BJ (cell line): ENCODE results near the gene OR6S1. TPM values are rescaled to one million over a fixed set of nuclear protein-coding genes. Genes with fewer than 3 reads are reported as not detected.

Experiments used
- CTCF ChIA-PET: fragments of 350-600 bp; formaldehyde crosslinking; extraction: SDS; loops from one replicate; lab custom pipeline; 2021; ENCODE audit warnings: antibody characterized with exemption, inconsistent platforms; lab: Yijun Ruan, JAX
- POLR2A ChIA-PET: fragments of 300-600 bp; sonication (Branson Sonifier 250); formaldehyde crosslinking; extraction: SDS; loops from one replicate; lab custom pipeline; 2021; ENCODE audit warnings: antibody characterized with exemption; lab: Charles Lee
- DNase-seq: peaks from one replicate; pipeline ENCODE4 v3.0.0-alpha.2; 2011; ENCODE audit warnings: low read depth
- H3K27me3 ChIP-seq: 2 replicates; pipeline ENCODE4 v1.6.0; 2011; ENCODE audit warnings: low read length; ENCODE audit not compliant: control insufficient read depth, insufficient read depth
- H3K36me3 ChIP-seq: 2 replicates; pipeline ENCODE4 v1.5.1; 2011; ENCODE audit warnings: low read length; ENCODE audit not compliant: control insufficient read depth, insufficient read depth
- H3K4me3 ChIP-seq: 2 replicates; pipeline ENCODE4 v1.5.1; 2011; ENCODE audit warnings: low read depth, mild to moderate bottlenecking, control low read depth, low read length
- CTCF ChIP-seq: IDR thresholded peaks from 2 replicates; pipeline ENCODE4 v1.5.1; 2011; ENCODE audit warnings: low read depth, mild to moderate bottlenecking, control low read depth, inconsistent platforms, low read length, moderate library complexity; ENCODE audit not compliant: insufficient read depth
- polyA plus RNA-seq: library from polyadenylated mRNA; depleted of rRNA; stranded (reverse); fragments of >200 nt; gene quantifications from 2 replicates; pipeline ENCODE4 v1.2.3, GENCODE V29; 2011

The OR6S1 gene
- polyA plus RNA-seq, 1 experiment = not detected

- CTCF ChIA-PET = interaction anchor here (1.6 kb wide), 1 partner anchor 31 kb away, joined by 4 read pairs; no protein-coding TSS in a partner anchor
- H3K27me3 ChIP-seq = peaks cover 15% of the 10 kb centered on the region
- DNase-seq = no peak
- no peak overlapping the region for H3K4me3 ChIP-seq
- no peak for TF ChIP-seq CTCF
- POLR2A ChIA-PET = no interaction called here
- no peaks in the 10 kb centered on the region for H3K36me3 ChIP-seq
These were observed 17.8 kb upstream of the OR6S1 start for GRCh38 chr14:20659336-20659735.

GRCh38 chr14:20658246-20658645 is 16.8 kb upstream of the OR6S1 start:
- ChIA-PET CTCF (interaction anchor here (1.1 to 1.8 kb wide), 3 partner anchors 11 to 33 kb away, joined by 4 to 6 read pairs (median 4); no protein-coding TSS in a partner anchor), POLR2A (no interaction called here)
- H3K36me3 ChIP-seq = no peaks in the 10 kb centered on the region
- H3K27me3 ChIP-seq = peaks cover 13% of the 10 kb centered on the region
- no peak for TF ChIP-seq CTCF
- H3K4me3 ChIP-seq = no peak overlapping the region
- no peak for DNase-seq

- POLR2A ChIA-PET = no interaction called here
- CTCF ChIA-PET = interaction anchor here (0.9 to 1.8 kb wide), 3 partner anchors 12 to 33 kb away, joined by 3 to 6 read pairs (median 4); no protein-coding TSS in a partner anchor
- no peak for DNase-seq
- no peak overlapping the region for H3K4me3 ChIP-seq
- TF ChIP-seq CTCF = 0 out of 2 replicates have a peak, but pooled peaks have one; percentile 9
- peaks cover 16% of the 10 kb centered on the region for H3K27me3 ChIP-seq
- H3K36me3 ChIP-seq = no peaks in the 10 kb centered on the region
These were observed 16.0 kb upstream of the OR6S1 start for GRCh38 chr14:20657216-20658211.

- ChIA-PET CTCF (interaction anchor here (1.5 to 1.8 kb wide), 2 partner anchors 13 to 35 kb away, joined by 4 to 8 read pairs; no protein-coding TSS in a partner anchor), POLR2A (no interaction called here)
- H3K27me3 ChIP-seq = peaks cover 16% of the 10 kb centered on the region
- no peaks in the 10 kb centered on the region for H3K36me3 ChIP-seq
- H3K4me3 ChIP-seq = no peak overlapping the region
- DNase-seq = no peak
- no peak for TF ChIP-seq CTCF
These were observed 14.8 kb upstream of the OR6S1 start for GRCh38 chr14:20656274-20656673.

- no peak for TF ChIP-seq CTCF
- Histone ChIP-seq H3K4me3 (no peak overlapping the region), H3K27me3 (peaks cover 16% of the 10 kb centered on the region), H3K36me3 (no peaks in the 10 kb centered on the region)
- ChIA-PET POLR2A (no interaction called here), CTCF (interaction anchor here (1.5 kb wide), 1 partner anchor 36 kb away, joined by 8 read pairs; no protein-coding TSS in a partner anchor)
- DNase-seq = no peak
These were observed 14.4 kb upstream of the OR6S1 start for GRCh38 chr14:20655851-20656250.
